ENCODE results near the gene RNGTT. TPM values are rescaled to one million over a fixed set of nuclear protein-coding genes. Genes with fewer than 3 reads are reported as not detected.

The RNGTT gene
- total and polyA plus RNA-seq, 2 experiments from 2014 or later, result 9.2 to 21.5 TPM

GRCh38 chr6:88813045-88813444, 150.4 kb downstream of the RNGTT start:
- Histone ChIP-seq H3K27me3 (replicated peaks; ENCODE audit: insufficient read depth) (no peaks in the 10 kb centered on the region), H3K4me2 (ENCODE audit: unreplicated experiment) (no peak overlapping the region), H3F3A (ENCODE audit: insufficient read depth) (no peaks in the 10 kb centered on the region), H2AFZ (no peak overlapping the region), H4K20me1 (ENCODE audit: insufficient read depth) (no peaks in the 10 kb centered on the region), H3K27ac (no peak overlapping the region), H3K4me3 (no peak overlapping the region), H3K4me1 (ENCODE audit: insufficient read depth) (0 out of 2 replicates have a peak, but pooled peaks cover 4% of the 10 kb centered on the region), H3K9me3 (ENCODE audit: low read depth) (no peaks in the 10 kb centered on the region), H3K9ac (no peak overlapping the region), H3K36me3 (ENCODE audit: low read depth) (no peaks in the 10 kb centered on the region), H3K79me2 (ENCODE audit: insufficient read depth) (peaks cover 7% of the 10 kb centered on the region; the same call in 1 of the 2 replicates), H3K9me2 (ENCODE audit: insufficient read depth) (no peaks in the 10 kb centered on the region)
- in situ Hi-C loops (cut with MboI), result no loop called here
- 26 to 33% methylated on average over 5 of the region's 5 CpGs for WGBS, 2 experiments (ENCODE audit: low coverage in 1 of 2, low lambda C conversion rate in 2 of 2, missing lambda C conversion rate in 2 of 2)
- no peak for TF ChIP-seq EZH2phosphoT487 (IDR thresholded peaks at IDR 0.05; ENCODE audit: insufficient read depth, low read depth)
- TF ChIP-seq EZH2 (IDR thresholded peaks at IDR 0.05; ENCODE audit: insufficient read depth, poor library complexity, severe bottlenecking), result no peak
- DNase-seq, result no peak

GRCh38 chr6:88810701-88811100, 152.7 kb downstream of the RNGTT start:
- no peak overlapping the region for H3K9ac ChIP-seq
- H3K9me3 ChIP-seq (ENCODE audit: low read depth), result peaks cover 3% of the 10 kb centered on the region
- 0 out of 2 replicates have a peak, but pooled peaks cover 7% of the 10 kb centered on the region for H3K36me3 ChIP-seq (ENCODE audit: low read depth)
- in situ Hi-C loops (cut with MboI), result no loop called here
- no peaks in the 10 kb centered on the region for H3K27me3 ChIP-seq (replicated peaks; ENCODE audit: insufficient read depth)
- no peak overlapping the region for H3K27ac ChIP-seq
- no peak overlapping the region for H2AFZ ChIP-seq
- H3K4me1 ChIP-seq (ENCODE audit: insufficient read depth), result 0 out of 2 replicates have a peak, but pooled peaks cover 4% of the 10 kb centered on the region
- H3K4me3 ChIP-seq, result no peak overlapping the region
- H3F3A ChIP-seq (ENCODE audit: insufficient read depth), result no peaks in the 10 kb centered on the region
- DNase-seq, result no peak
- H4K20me1 ChIP-seq (ENCODE audit: insufficient read depth), result no peaks in the 10 kb centered on the region
- H3K4me2 ChIP-seq (ENCODE audit: unreplicated experiment), result no peak overlapping the region
- no peaks in the 10 kb centered on the region for H3K9me2 ChIP-seq (ENCODE audit: insufficient read depth)
- WGBS, 2 experiments (ENCODE audit: low coverage in 1 of 2, low lambda C conversion rate in 2 of 2, missing lambda C conversion rate in 2 of 2), result 14 to 15% methylated on average over 1 of the region's 1 CpG
- no peaks in the 10 kb centered on the region; the same call in 1 of the 2 replicates for H3K79me2 ChIP-seq (ENCODE audit: insufficient read depth)
- no peak for TF ChIP-seq EZH2phosphoT487 (IDR thresholded peaks at IDR 0.05; ENCODE audit: insufficient read depth, low read depth)
- no peak for TF ChIP-seq EZH2 (IDR thresholded peaks at IDR 0.05; ENCODE audit: insufficient read depth, poor library complexity, severe bottlenecking)

GRCh38 chr6:88810089-88810488, 153.3 kb downstream of the RNGTT start:
- Histone ChIP-seq H3K27ac (no peak overlapping the region), H3K9me2 (ENCODE audit: insufficient read depth) (no peaks in the 10 kb centered on the region), H3K27me3 (replicated peaks; ENCODE audit: insufficient read depth) (no peaks in the 10 kb centered on the region), H3K4me2 (ENCODE audit: unreplicated experiment) (no peak overlapping the region), H2AFZ (no peak overlapping the region), H3K79me2 (ENCODE audit: insufficient read depth) (no peaks in the 10 kb centered on the region; the same call in 1 of the 2 replicates), H4K20me1 (ENCODE audit: insufficient read depth) (no peaks in the 10 kb centered on the region), H3K9ac (no peak overlapping the region), H3K4me1 (ENCODE audit: insufficient read depth) (0 out of 2 replicates have a peak, but pooled peaks cover 4% of the 10 kb centered on the region), H3K36me3 (ENCODE audit: low read depth) (0 out of 2 replicates have a peak, but pooled peaks cover 7% of the 10 kb centered on the region), H3F3A (ENCODE audit: insufficient read depth) (no peaks in the 10 kb centered on the region), H3K4me3 (no peak overlapping the region), H3K9me3 (ENCODE audit: low read depth) (peaks cover 3% of the 10 kb centered on the region)
- in situ Hi-C loops (cut with MboI), result no loop called here
- no peak for DNase-seq
- TF ChIP-seq EZH2 (IDR thresholded peaks at IDR 0.05; ENCODE audit: insufficient read depth, poor library complexity, severe bottlenecking), result no peak
- TF ChIP-seq EZH2phosphoT487 (IDR thresholded peaks at IDR 0.05; ENCODE audit: insufficient read depth, low read depth), result no peak
- 77 to 80% methylated on average over 5 of the region's 5 CpGs for WGBS, 2 experiments (ENCODE audit: low coverage in 1 of 2, low lambda C conversion rate in 2 of 2, missing lambda C conversion rate in 2 of 2)

GRCh38 chr6:88808381-88808780, 155.0 kb downstream of the RNGTT start:
- in situ Hi-C loops (cut with MboI), result no loop called here
- Histone ChIP-seq H3K79me2 (ENCODE audit: insufficient read depth) (no peaks in the 10 kb centered on the region; the same call in 1 of the 2 replicates), H3K27me3 (replicated peaks; ENCODE audit: insufficient read depth) (no peaks in the 10 kb centered on the region)

More at GRCh38 chr6:88808381-88808780, 155.0 kb downstream of the RNGTT start:
- Histone ChIP-seq H3K4me3 (no peak overlapping the region), H3K4me2 (ENCODE audit: unreplicated experiment) (no peak overlapping the region), H4K20me1 (ENCODE audit: insufficient read depth) (no peaks in the 10 kb centered on the region), H3K9me2 (ENCODE audit: insufficient read depth) (no peaks in the 10 kb centered on the region), H3K27ac (no peak overlapping the region), H3K36me3 (ENCODE audit: low read depth) (0 out of 2 replicates have a peak, but pooled peaks cover 7% of the 10 kb centered on the region), H2AFZ (no peak overlapping the region), H3K4me1 (ENCODE audit: insufficient read depth) (0 out of 2 replicates have a peak, but pooled peaks cover 9% of the 10 kb centered on the region), H3F3A (ENCODE audit: insufficient read depth) (no peaks in the 10 kb centered on the region), H3K9ac (no peak overlapping the region), H3K9me3 (ENCODE audit: low read depth) (peaks cover 3% of the 10 kb centered on the region)
- TF ChIP-seq EZH2 (IDR thresholded peaks at IDR 0.05; ENCODE audit: insufficient read depth, poor library complexity, severe bottlenecking), result no peak
- no peak for TF ChIP-seq EZH2phosphoT487 (IDR thresholded peaks at IDR 0.05; ENCODE audit: insufficient read depth, low read depth)
- no peak for DNase-seq
